Suppressor macrophage (primary cell): ENCODE results near the gene GNB1.

Experiments
- DNase-seq, 4 experiments: peaks; one replicate each; pipeline ENCODE4 v3.0.0-alpha.2; 2020 to 2022

GNB1 gene

GRCh38 chr1:1780598-1781525, 110.0 kb downstream of the GNB1 start:
- no peak for DNase-seq

- DNase-seq, result peak; percentile 93 to 98 (median 94)
Measured at GRCh38 chr1:1779691-1780597, 110.9 kb downstream of the GNB1 start.

- peak in 2 of 4 experiments; percentile 30 to 37 for DNase-seq
Measured at GRCh38 chr1:1779320-1779675, 111.6 kb downstream of the GNB1 start.

- DNase-seq, result peak; percentile 95 to 97 (median 96)
Measured at GRCh38 chr1:1778663-1779319, 112.1 kb downstream of the GNB1 start.

GRCh38 chr1:1777950-1778662, 112.8 kb downstream of the GNB1 start, which contains the start of gene NADK:
Gene NADK, minus strand, starts transcription at chr1:1778470. Its CDS starts 13,064 bp downstream, at chr1:1765406.
- peak; percentile 86 to 95 (median 92) for DNase-seq

GRCh38 chr1:1777583-1777899, 113.3 kb downstream of the GNB1 start:
- DNase-seq, result peak in 3 of 4 experiments; percentile 36 to 45 (median 39)

GRCh38 chr1:1776672-1777582, 114.0 kb downstream of the GNB1 start:
- no peak for DNase-seq

GRCh38 chr1:1775327-1776226, 115.3 kb downstream of the GNB1 start:
- peak; percentile 42 to 68 (median 56) for DNase-seq

- DNase-seq, result no peak
Measured at GRCh38 chr1:1773874-1774273, 117.0 kb downstream of the GNB1 start.

GRCh38 chr1:1771096-1771495, 119.8 kb downstream of the GNB1 start:
- DNase-seq, result no peak

GRCh38 chr1:1770102-1770501, 120.8 kb downstream of the GNB1 start:
- no peak for DNase-seq

- DNase-seq, result no peak
Measured at GRCh38 chr1:1768249-1768992, 122.5 kb downstream of the GNB1 start.

GRCh38 chr1:1764876-1765470, 125.9 kb downstream of the GNB1 start:
- peak in 3 of 4 experiments; percentile 26 to 36 (median 29) for DNase-seq

GRCh38 chr1:1763657-1764621, 126.9 kb downstream of the GNB1 start:
- peak; percentile 88 to 94 (median 94) for DNase-seq

- DNase-seq, result no peak
Measured at GRCh38 chr1:1761504-1762376, 129.1 kb downstream of the GNB1 start.

GRCh38 chr1:1760715-1761114, 130.2 kb downstream of the GNB1 start:
- DNase-seq, result no peak

GRCh38 chr1:1760345-1760650, 130.6 kb downstream of the GNB1 start:
- DNase-seq, result no peak
